Occipital lobe (tissue), 2 donors: Measurements from ENCODE around the gene CFAP20DC. TPM values are rescaled to one million over a fixed set of nuclear protein-coding genes. Genes with fewer than 3 reads are reported as not detected.
"Not testable (repeated sequence)": the region's sequence is repeated elsewhere in the genome, so short reads cannot be mapped to it uniquely, and the experiment has no call there.

Experiments used
- DNase-seq: peaks from one replicate; lab custom pipeline; 2025; lab: John Stamatoyannopoulos, UW
- total RNA-seq: library from RNA; depleted of rRNA; stranded (reverse); fragments of >200 nt; gene quantifications from one replicate; pipeline ENCODE4 v1.2.3, GENCODE V29; 2014

Gene CFAP20DC
- total RNA-seq, 1 donor from 2014 or later: 4.4 TPM

DNA sequence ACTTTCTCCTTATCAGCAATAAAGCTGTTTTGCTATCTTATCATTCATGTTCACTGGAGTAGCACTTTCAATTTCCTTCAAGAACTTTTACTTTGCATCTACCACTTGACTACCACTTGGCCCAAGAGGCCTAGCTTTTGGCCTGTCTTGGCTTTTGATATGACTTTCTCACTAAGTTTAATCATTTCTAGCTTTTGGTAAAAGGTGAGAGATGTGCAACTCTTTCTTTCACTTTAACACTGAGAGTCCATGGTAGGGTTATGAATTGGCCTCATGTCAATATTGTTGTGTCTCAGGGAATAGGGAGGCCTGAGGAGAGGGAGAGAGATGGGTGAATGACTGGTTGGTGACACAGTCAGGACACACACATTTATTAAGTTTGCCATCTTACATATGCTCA, 352.3 kb downstream of the CFAP20DC start:
- no peak for DNase-seq

DNA sequence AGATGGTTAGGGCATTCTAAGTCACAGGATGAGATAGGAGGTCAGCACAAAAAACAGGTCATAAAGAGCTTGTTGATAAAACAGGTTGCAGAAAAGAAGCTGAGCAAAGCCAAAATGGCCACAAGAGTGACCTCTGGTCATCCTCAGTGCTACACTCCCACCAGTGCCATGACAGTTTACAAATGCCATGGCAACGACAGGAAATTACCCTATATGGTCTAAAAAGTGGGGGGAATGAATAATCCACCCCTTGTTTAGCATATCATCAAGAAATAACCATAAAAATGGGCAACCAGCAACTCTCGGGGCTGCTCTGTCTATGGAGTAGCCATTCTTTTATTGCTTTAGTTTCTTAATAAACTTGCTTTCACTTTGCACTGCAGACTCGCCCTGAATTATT, 353.0 kb downstream of the CFAP20DC start:
- not testable (repeated sequence) for DNase-seq

- DNase-seq: no peak
These were observed 353.7 kb downstream of the CFAP20DC start for GRCh38 chr3:58696093-58696492.

- not testable (repeated sequence) for DNase-seq
These were observed 354.5 kb downstream of the CFAP20DC start for GRCh38 chr3:58695284-58695683.

DNA sequence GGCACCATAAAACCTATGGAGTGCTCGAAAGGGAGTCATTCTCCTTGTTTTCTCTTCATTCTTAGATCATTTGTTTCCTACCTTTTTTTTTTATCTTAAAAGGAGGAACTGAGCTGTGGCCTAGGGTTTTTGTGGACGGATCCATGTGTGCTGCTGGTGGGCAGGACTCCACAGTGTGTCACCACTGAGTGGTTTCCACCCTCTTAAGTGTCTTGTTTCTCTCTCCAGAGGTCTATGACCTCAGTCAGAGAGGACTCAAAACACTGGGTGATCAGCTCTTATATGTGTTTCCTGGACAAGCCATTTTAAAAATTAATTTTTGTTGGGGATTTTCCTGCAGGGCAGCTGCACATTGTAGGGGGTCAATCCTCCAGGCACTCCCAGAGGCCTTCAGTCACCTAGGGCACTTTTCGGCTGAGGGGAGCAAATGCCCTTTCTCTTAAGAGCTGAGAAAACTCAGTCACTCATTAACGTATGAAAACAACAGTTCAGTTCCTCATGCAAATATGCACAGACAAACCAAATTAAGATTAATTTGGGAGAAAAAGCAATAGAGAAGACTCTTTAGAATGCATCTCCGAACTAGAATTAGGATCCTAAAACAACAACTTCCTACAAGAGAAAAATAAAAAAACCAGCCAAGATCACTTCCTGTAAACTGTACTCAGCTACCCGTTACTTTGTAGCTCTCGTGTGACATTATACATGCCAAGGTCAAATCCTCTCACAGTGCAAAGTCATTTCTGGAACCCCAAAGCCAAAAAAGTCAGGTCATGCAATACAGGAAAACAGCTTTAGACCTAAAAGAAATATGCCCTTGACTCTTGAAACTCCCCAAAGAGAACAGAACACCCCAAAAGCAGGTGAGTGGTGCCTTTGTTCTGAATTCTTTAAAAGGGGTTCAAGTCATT, 355.6 kb downstream of the CFAP20DC start:
- DNase-seq: no peak

DNA sequence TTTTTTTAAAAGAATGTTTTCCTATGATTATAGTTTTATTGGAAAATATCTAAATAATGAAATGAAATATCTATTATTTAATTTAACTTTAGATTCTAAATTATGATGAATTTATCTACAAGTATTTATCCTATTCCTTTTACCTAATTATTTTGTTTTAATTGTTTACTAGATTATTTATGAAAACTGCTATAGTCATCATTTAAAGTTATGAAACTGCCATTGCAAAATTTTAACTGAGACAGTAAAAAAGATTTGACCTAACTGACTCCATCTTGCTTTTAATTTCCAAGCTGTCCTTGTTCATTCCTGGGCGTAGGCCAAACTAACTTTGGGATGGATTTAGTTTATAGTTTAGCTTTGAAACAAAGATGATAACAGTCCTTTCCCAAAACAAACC, 357.3 kb downstream of the CFAP20DC start:
- no peak for DNase-seq
